ENCODE results near the gene ZNF653.

- TF ChIP-seq CTCF (conservative IDR thresholded peaks at IDR 0.05; ENCODE audit: low read length) (no peak), EZH2phosphoT487 (IDR thresholded peaks at IDR 0.05; ENCODE audit: borderline replicate concordance, low read depth, low read length) (no peak)
Measured at GRCh38 chr19:11547929-11548700, 42.5 kb upstream of the ZNF653 start.

Data from OCI-LY7 (cell line).